Adipocyte (in vitro differentiated cells): ENCODE results near the gene DGLUCY.
"Not testable (repeated sequence)": the region's sequence is repeated elsewhere in the genome, so short reads cannot be mapped to it uniquely, and the experiment has no call there.

Experiments
- DNase-seq: peaks from one replicate; pipeline ENCODE4 v3.0.0-alpha.2; 2015; ENCODE audit warnings: low read depth
- H3K27me3 ChIP-seq: replicated peaks from 2 replicates; pipeline ENCODE4 v1.7.0; 2013; ENCODE audit warnings: mild to moderate bottlenecking, low read length, moderate library complexity; ENCODE audit not compliant: control insufficient read depth, insufficient read depth
- H3K36me3 ChIP-seq: 2 replicates; pipeline ENCODE4 v1.7.0; 2013; ENCODE audit warnings: low read length, mild to moderate bottlenecking, moderate library complexity; ENCODE audit not compliant: control insufficient read depth, insufficient read depth, severe bottlenecking
- H3K4me1 ChIP-seq: 2 replicates; pipeline ENCODE4 v1.7.0; 2013; ENCODE audit warnings: mild to moderate bottlenecking, low read length, moderate library complexity; ENCODE audit not compliant: control insufficient read depth, insufficient read depth
- H3K4me3 ChIP-seq: 2 replicates; pipeline ENCODE4 v1.7.0; 2013; ENCODE audit warnings: mild to moderate bottlenecking, low read length, moderate library complexity
- H3K9ac ChIP-seq: 2 replicates; pipeline ENCODE4 v1.7.0; 2013; ENCODE audit warnings: mild to moderate bottlenecking, low read length, moderate library complexity
- H3K9me3 ChIP-seq: 2 replicates; pipeline ENCODE4 v1.7.0; 2013; ENCODE audit warnings: mild to moderate bottlenecking, low read length, moderate library complexity; ENCODE audit not compliant: control insufficient read depth

DGLUCY gene, protein sequence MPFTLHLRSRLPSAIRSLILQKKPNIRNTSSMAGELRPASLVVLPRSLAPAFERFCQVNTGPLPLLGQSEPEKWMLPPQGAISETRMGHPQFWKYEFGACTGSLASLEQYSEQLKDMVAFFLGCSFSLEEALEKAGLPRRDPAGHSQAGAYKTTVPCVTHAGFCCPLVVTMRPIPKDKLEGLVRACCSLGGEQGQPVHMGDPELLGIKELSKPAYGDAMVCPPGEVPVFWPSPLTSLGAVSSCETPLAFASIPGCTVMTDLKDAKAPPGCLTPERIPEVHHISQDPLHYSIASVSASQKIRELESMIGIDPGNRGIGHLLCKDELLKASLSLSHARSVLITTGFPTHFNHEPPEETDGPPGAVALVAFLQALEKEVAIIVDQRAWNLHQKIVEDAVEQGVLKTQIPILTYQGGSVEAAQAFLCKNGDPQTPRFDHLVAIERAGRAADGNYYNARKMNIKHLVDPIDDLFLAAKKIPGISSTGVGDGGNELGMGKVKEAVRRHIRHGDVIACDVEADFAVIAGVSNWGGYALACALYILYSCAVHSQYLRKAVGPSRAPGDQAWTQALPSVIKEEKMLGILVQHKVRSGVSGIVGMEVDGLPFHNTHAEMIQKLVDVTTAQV

DNA sequence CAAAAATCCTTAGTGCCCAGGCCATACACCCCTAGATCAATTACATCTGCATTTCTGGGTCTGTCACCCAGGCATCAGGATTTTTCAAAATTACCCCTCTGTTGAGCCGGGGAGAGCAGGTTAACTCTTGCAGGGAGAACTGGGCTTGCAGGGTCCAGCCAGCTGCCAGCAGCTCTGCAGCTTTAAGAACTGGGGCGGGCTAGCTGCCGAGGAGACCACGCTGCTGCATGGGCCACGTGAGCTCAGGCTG, at the start of gene DGLUCY:
Gene DGLUCY, plus strand, starts transcription at position 245 of the 250 bp plus-strand sequence. CDS start 46,222 bp downstream, outside the sequence.
- H3K9me3 ChIP-seq = no peaks in the 10 kb centered on the region
- peak within 1 kb of the TSS; percentile 89 for H3K4me3 ChIP-seq
- DNase-seq = peak; percentile 87
- H3K27me3 ChIP-seq = no peaks in the 10 kb centered on the region
- peak within 1 kb of the TSS; percentile 91 for H3K9ac ChIP-seq
- H3K4me1 ChIP-seq = peaks cover 23% of the 10 kb centered on the region
- no peaks in the 10 kb centered on the region for H3K36me3 ChIP-seq

DNA sequence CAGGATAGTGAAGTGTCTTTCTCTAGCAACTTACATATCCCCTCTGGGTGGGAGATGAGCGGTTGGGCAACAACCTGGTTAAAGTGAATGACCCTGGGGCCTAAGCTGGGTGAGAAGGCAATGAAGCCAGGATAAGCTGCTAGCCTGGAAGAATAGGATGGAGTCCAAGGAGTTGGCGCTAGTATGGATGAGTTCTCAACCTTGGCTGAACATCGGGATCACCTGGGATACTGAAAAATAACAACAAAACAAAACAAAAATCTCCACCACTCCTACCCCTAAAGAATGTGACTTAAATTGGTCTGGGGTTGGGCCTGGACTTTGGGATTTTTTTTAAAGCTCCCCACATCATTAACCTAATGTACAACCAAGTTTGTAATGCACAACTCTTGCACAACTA, 48.6 kb upstream of the DGLUCY start:
- H3K27me3 ChIP-seq = no peaks in the 10 kb centered on the region
- H3K4me1 ChIP-seq = no peaks in the 10 kb centered on the region
- no peak overlapping the region for H3K9ac ChIP-seq
- H3K4me3 ChIP-seq = no peak overlapping the region
- peaks cover 4% of the 10 kb centered on the region for H3K9me3 ChIP-seq
- no peak for DNase-seq
- no peaks in the 10 kb centered on the region for H3K36me3 ChIP-seq

DNA sequence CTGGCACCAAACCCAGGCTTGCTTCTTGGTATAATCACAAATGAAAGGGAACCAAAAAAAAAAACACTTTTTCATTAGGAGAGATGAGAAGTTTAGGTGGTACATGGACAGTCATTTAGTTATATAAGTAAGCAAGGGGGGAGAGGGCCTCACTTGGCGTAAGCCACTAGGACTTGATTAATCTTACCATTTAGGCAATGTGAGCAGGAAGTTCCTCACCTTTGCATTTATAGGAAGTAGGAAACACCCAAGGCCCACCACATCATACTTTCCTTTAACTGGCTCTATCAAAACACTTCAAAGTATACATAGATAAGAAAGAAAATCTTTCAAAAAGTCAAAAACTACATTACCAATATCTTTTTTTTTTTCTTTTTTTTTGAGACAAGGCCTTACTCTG, 46.7 kb upstream of the DGLUCY start:
- Histone ChIP-seq H3K4me3 (no peak overlapping the region), H3K27me3 (no peaks in the 10 kb centered on the region), H3K4me1 (no peaks in the 10 kb centered on the region), H3K36me3 (no peaks in the 10 kb centered on the region), H3K9me3 (peaks cover 10% of the 10 kb centered on the region), H3K9ac (no peak overlapping the region)
- DNase-seq = no peak

DNA sequence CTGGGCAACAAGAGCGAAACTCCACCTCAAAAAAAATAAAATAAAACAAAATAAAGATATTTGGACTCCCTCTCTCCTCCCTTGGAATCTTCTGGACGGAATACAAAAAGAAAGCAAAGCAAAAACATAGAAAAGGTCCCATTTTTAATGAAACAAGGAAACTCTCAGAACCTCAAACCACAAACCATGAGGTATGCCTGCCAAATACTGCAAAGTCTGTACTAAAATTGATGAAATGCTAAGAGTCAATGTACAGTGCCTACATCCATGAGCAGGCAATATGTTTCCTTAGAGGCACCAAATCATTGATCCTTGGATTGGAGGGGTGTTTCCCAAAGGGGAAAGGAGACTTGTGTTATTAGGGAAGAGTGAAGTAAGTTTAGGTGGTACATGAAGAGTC, 45.2 kb upstream of the DGLUCY start:
- no peaks in the 10 kb centered on the region for H3K27me3 ChIP-seq
- DNase-seq = no peak
- no peak overlapping the region for H3K9ac ChIP-seq
- no peaks in the 10 kb centered on the region for H3K36me3 ChIP-seq
- peaks cover 10% of the 10 kb centered on the region for H3K9me3 ChIP-seq
- H3K4me3 ChIP-seq = no peak overlapping the region
- no peaks in the 10 kb centered on the region for H3K4me1 ChIP-seq

DNA sequence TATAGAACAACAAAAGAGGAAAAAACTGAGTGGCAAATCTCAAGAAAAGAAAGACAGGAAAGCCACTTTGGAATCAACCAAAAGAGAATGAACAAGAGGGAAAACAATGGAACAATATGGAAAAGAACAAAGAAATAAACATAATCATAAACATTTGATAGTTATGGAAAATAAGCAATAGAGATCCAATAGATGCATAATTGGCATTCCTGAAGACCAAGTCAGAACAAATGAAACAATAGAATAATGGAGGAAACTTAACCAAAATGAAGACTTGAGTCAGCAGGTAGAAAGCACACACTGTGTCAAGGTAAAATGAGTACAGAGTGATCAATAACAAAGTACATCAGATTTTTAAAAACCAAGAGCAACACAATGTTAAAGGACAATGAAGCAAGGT, 43.3 kb upstream of the DGLUCY start:
- Histone ChIP-seq H3K4me1 (no peaks in the 10 kb centered on the region), H3K9ac (no peak overlapping the region), H3K27me3 (no peaks in the 10 kb centered on the region), H3K4me3 (no peak overlapping the region), H3K36me3 (no peaks in the 10 kb centered on the region), H3K9me3 (peaks cover 10% of the 10 kb centered on the region)
- no peak for DNase-seq

DNA sequence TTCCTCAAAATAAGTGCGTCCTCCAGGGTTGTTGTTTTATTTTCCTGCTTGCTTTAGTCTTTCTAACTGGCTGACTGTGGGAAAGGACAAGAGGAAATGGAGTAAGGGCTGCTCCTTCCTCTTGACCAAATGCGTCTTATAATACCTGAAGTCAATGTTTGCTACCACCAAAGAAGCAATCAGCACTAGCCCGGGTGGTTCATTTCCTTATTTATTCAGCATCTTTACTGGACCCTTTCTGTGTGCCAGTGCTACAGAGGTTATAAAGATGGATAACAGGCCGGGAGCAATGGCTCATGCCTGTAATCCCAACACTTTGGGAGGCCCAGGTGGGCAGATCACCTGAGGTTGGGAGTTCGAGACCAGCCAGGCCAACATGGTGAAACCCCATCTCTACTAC, 38.3 kb upstream of the DGLUCY start:
- Histone ChIP-seq H3K9ac (no peak overlapping the region), H3K4me1 (no peaks in the 10 kb centered on the region), H3K9me3 (peaks cover 4% of the 10 kb centered on the region), H3K4me3 (no peak overlapping the region), H3K36me3 (no peaks in the 10 kb centered on the region), H3K27me3 (peaks cover 2% of the 10 kb centered on the region)
- DNase-seq = no peak

DNA sequence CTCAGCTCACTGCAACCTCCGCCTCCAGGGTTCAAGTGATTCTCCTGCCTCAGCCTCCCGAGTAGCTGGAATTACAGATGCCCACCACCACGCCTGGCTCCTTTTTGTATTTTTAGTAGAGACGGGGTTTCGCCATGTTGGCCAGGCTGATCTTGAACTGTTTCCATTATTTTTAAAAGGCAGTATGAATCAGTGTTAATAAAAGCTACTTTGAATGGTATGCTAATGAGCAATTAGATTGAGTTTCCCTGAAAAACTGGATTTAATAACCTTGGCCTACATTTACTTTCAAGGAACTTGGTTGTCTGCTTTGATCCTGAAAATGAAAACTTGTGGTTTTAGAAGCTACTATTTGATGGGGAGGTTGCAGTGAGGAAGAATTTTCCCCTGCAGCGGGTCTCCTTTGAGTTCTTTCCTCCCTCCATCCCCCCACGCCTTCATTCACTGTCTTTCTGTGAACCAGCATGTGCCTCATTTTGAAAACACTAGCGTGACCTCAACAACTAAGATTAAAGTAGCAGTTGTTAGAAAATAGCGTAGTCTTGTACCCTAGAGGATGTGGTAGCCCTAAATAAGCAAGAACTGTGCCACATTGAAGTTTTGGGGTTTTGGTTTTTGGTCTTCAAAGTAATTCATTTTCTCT, 35.7 kb upstream of the DGLUCY start:
- Histone ChIP-seq H3K36me3 (no peaks in the 10 kb centered on the region), H3K27me3 (peaks cover 2% of the 10 kb centered on the region), H3K4me3 (no peak overlapping the region), H3K9me3 (no peaks in the 10 kb centered on the region), H3K4me1 (no peaks in the 10 kb centered on the region), H3K9ac (no peak overlapping the region)
- no peak for DNase-seq

DNA sequence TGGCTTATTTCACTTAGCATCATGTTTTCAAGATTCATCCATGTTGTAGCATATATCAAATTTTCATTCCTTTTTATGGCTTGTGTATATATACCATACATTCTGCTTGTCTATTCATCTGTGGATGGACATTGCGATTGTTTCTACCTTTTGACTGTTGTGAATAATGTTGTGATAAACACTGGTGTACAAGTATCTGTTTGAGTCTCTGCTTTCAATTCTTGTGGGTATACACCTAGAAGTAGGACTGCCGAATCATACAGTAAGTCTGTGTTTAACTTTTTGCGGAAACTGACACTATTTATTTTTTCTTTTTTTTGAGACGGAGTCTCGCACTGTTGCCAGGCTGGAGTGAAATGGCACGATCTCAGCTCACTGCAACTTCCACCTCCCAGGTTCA, 33.8 kb upstream of the DGLUCY start:
- Histone ChIP-seq H3K36me3 (no peaks in the 10 kb centered on the region), H3K4me3 (no peak overlapping the region), H3K9me3 (no peaks in the 10 kb centered on the region), H3K27me3 (peaks cover 2% of the 10 kb centered on the region), H3K4me1 (no peaks in the 10 kb centered on the region), H3K9ac (no peak overlapping the region)
- DNase-seq = no peak

DNA sequence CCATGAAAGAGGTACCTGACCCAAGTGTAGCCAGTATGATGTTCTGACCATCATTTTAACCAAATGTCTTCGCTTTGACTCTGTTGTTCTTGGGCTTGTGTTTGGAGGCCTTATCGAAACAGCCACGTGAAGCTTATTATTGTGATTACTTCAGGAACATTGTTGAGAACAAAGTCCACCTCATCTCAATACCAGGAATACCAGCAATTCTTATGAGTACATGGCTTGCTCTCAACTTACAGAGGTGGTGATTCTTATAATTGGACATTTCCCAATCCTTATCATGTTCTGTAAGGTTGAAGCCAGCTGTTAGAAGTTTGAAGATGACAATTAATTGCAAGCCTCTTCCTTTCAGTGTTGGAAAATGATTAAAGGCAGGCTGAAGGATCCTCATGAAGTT, 31.6 kb upstream of the DGLUCY start:
- peaks cover 3% of the 10 kb centered on the region for H3K27me3 ChIP-seq
- H3K9me3 ChIP-seq = no peaks in the 10 kb centered on the region
- no peak overlapping the region for H3K9ac ChIP-seq
- H3K4me1 ChIP-seq = no peaks in the 10 kb centered on the region
- DNase-seq = no peak
- H3K36me3 ChIP-seq = no peaks in the 10 kb centered on the region
- H3K4me3 ChIP-seq = no peak overlapping the region

DNA sequence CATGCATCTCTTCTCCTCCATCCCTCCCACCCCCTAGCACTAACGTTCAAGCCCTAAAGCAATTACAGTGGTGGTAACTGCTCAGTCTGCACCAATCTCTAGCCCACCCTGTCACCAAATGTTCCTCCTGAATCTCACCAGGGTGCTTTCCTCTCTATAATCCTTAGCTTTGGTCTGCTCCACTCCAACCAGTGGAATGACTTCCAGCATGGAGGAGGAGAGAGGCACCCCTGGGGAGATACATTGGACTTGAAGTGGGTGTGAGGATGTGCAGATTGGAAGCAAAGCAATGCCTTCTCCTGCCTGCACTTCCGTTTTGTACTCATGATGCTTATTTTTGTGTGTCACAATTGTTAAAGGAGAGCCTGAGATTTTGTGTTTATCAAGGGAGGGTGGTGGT, 29.4 kb upstream of the DGLUCY start:
- H3K4me1 ChIP-seq = no peaks in the 10 kb centered on the region
- no peak for DNase-seq
- no peaks in the 10 kb centered on the region for H3K9me3 ChIP-seq
- no peak overlapping the region for H3K9ac ChIP-seq
- H3K4me3 ChIP-seq = no peak overlapping the region
- H3K27me3 ChIP-seq = peaks cover 3% of the 10 kb centered on the region
- no peaks in the 10 kb centered on the region for H3K36me3 ChIP-seq

DNA sequence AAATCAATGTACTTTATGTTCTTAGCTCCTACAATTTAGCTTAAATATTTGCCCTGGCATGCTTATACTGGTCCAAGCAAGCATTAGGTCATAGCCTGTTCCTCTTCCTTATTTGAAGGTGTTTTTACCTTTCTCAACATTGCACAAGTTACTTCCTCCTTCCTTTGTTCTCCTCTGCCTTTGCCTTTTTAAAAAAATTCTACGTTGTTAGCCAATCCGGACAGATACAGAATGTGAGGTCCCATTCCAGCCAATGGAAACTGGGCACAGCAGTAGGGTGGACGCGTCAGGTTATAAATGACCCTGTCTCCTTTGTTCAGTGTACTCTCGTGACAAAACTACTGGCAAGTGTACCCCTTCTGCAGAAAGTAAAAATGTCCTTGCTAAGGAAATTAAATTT, 26.4 kb upstream of the DGLUCY start:
- H3K4me3 ChIP-seq, H3K4me1 ChIP-seq, H3K9ac ChIP-seq, H3K9me3 ChIP-seq, H3K36me3 ChIP-seq, DNase-seq: not testable (repeated sequence)
- H3K27me3 ChIP-seq = peaks cover 22% of the 10 kb centered on the region
